ENCODE results near the gene CDKL1.
"Not testable (repeated sequence)": the region's sequence is repeated elsewhere in the genome, so short reads cannot be mapped to it uniquely, and the experiment has no call there.

The CDKL1 gene

GRCh38 chr14:50335989-50336824 is 60.5 kb downstream of the CDKL1 start:
- DNase-seq (ENCODE audit: extremely low read depth in 1 of 2, low read depth in 1 of 2) = no peak

- no peak for DNase-seq (ENCODE audit: extremely low read depth in 1 of 2, low read depth in 1 of 2)
Measured at GRCh38 chr14:50335389-50335788, 61.3 kb downstream of the CDKL1 start.

- no peak for DNase-seq (ENCODE audit: extremely low read depth in 1 of 2, low read depth in 1 of 2)
Measured at GRCh38 chr14:50334211-50334610, 62.5 kb downstream of the CDKL1 start.

- no peak for DNase-seq (ENCODE audit: extremely low read depth in 1 of 2, low read depth in 1 of 2)
Measured at GRCh38 chr14:50333014-50333509, 63.6 kb downstream of the CDKL1 start.

- no peak for DNase-seq (ENCODE audit: extremely low read depth in 1 of 2, low read depth in 1 of 2)
Measured at GRCh38 chr14:50331596-50331995, 65.1 kb downstream of the CDKL1 start.

- DNase-seq (ENCODE audit: extremely low read depth in 1 of 2, low read depth in 1 of 2) = peak in 1 of 2 donors; percentile 27
Measured at GRCh38 chr14:50321009-50321660, 75.5 kb downstream of the CDKL1 start.

GRCh38 chr14:50320283-50320682 is 76.4 kb downstream of the CDKL1 start:
- no peak for DNase-seq (ENCODE audit: extremely low read depth in 1 of 2, low read depth in 1 of 2)

- no peak for DNase-seq (ENCODE audit: extremely low read depth in 1 of 2, low read depth in 1 of 2)
Measured at GRCh38 chr14:50319721-50320120, 77.0 kb downstream of the CDKL1 start.

- no peak for DNase-seq (ENCODE audit: extremely low read depth in 1 of 2, low read depth in 1 of 2)
Measured at GRCh38 chr14:50319293-50319692, 77.4 kb downstream of the CDKL1 start.

GRCh38 chr14:50318031-50318626 is 78.6 kb downstream of the CDKL1 start:
- no peak for DNase-seq (ENCODE audit: extremely low read depth in 1 of 2, low read depth in 1 of 2)

GRCh38 chr14:50314098-50314497 is 82.6 kb downstream of the CDKL1 start:
- DNase-seq (ENCODE audit: extremely low read depth in 1 of 2, low read depth in 1 of 2) = not testable (repeated sequence)

GRCh38 chr14:50312734-50313054 is 84.0 kb downstream of the CDKL1 start:
- DNase-seq (ENCODE audit: extremely low read depth in 1 of 2, low read depth in 1 of 2) = no peak

- DNase-seq (ENCODE audit: extremely low read depth in 1 of 2, low read depth in 1 of 2) = peak; percentile 60 to 80
Measured at GRCh38 chr14:50311972-50312733, 84.5 kb downstream of the CDKL1 start, which contains the start of the genes DMAC2L and L2HGDH. DMAC2L (plus strand) TSS chr14:50312324; CDS start chr14:50321488, 9,164 bp downstream. L2HGDH (minus strand) TSS chr14:50312229; CDS start chr14:50312150, 79 bp downstream.

GRCh38 chr14:50311337-50311971 is 85.2 kb downstream of the CDKL1 start:
- DNase-seq (ENCODE audit: extremely low read depth in 1 of 2, low read depth in 1 of 2) = no peak

GRCh38 chr14:50310445-50310844 is 86.2 kb downstream of the CDKL1 start:
- no peak for DNase-seq (ENCODE audit: extremely low read depth in 1 of 2, low read depth in 1 of 2)

GRCh38 chr14:50308363-50308915 is 88.2 kb downstream of the CDKL1 start:
- DNase-seq (ENCODE audit: extremely low read depth in 1 of 2, low read depth in 1 of 2) = no peak

- DNase-seq (ENCODE audit: extremely low read depth in 1 of 2, low read depth in 1 of 2) = no peak
Measured at GRCh38 chr14:50303744-50304471, 92.8 kb downstream of the CDKL1 start.

- DNase-seq (ENCODE audit: extremely low read depth in 1 of 2, low read depth in 1 of 2) = no peak
Measured at GRCh38 chr14:50301914-50302313, 94.8 kb downstream of the CDKL1 start.

GRCh38 chr14:50299585-50299984 is 97.1 kb downstream of the CDKL1 start:
- no peak for DNase-seq (ENCODE audit: extremely low read depth in 1 of 2, low read depth in 1 of 2)
